H1 (cell line): ENCODE results near the gene SCCPDH. TPM values are rescaled to one million over a fixed set of nuclear protein-coding genes. Genes with fewer than 3 reads are reported as not detected.

Experiments
- CTCF ChIA-PET: fragments of 300-600 bp; sonication (Branson Sonifier 250); formaldehyde crosslinking; loops from one replicate; lab custom pipeline; 2021; ENCODE audit not compliant: partially characterized antibody; lab: Charles Lee
- POLR2A ChIA-PET: fragments of 300-600 bp; sonication (Branson Sonifier 250); formaldehyde crosslinking; loops from one replicate; lab custom pipeline; 2021; ENCODE audit warnings: inconsistent platforms; ENCODE audit not compliant: partially characterized antibody; lab: Charles Lee
- DNase-seq, 2 experiments: peaks; one replicate each; pipeline versions ENCODE4 v3.0.0 to v3.0.0-alpha.2; 2010 to 2022; ENCODE audit warnings: low spot score in 2 of 2, low read depth in 1 of 2, mixed read lengths in 1 of 2
- FAIRE-seq: peaks from 2 replicates; lab custom pipeline; 2011; peaks lifted over from hg19 to GRCh38; lab: Jason Lieb, UNC
- H2AFZ ChIP-seq: 2 replicates; pipeline ENCODE4 v1.8.1; 2012; ENCODE audit warnings: low read length, inconsistent platforms
- H2AK5ac ChIP-seq: 2 replicates; pipeline ENCODE4 v1.6.1; 2013; ENCODE audit warnings: low read depth, low read length
- H2BK120ac ChIP-seq: replicated peaks from 2 replicates; pipeline ENCODE3; 2013; ENCODE audit warnings: low read depth, low read length, inconsistent platforms
- H2BK12ac ChIP-seq: 2 replicates; pipeline ENCODE4 v1.6.1; 2013; ENCODE audit warnings: low read depth, low read length
- H2BK15ac ChIP-seq: 2 replicates; pipeline ENCODE4 v1.6.1; 2013; ENCODE audit warnings: low read length
- H2BK20ac ChIP-seq: 2 replicates; pipeline ENCODE4 v1.6.1; 2013; ENCODE audit warnings: low read length
- H2BK5ac ChIP-seq: 2 replicates; pipeline ENCODE4 v1.6.1; 2013; ENCODE audit warnings: low read depth, low read length
- H3K14ac ChIP-seq: 2 replicates; pipeline ENCODE4 v1.6.1; 2013; ENCODE audit warnings: inconsistent platforms; ENCODE audit not compliant: insufficient read length
- H3K18ac ChIP-seq: 2 replicates; pipeline ENCODE4 v1.6.1; 2013; ENCODE audit warnings: low read length; ENCODE audit errors: extremely low read depth
- H3K23ac ChIP-seq: 2 replicates; pipeline ENCODE4 v1.6.1; 2013; ENCODE audit warnings: inconsistent platforms; ENCODE audit not compliant: insufficient read length
- H3K23me2 ChIP-seq: 2 replicates; pipeline ENCODE4 v1.6.1; 2013; ENCODE audit warnings: low read depth, low read length
- H3K27ac ChIP-seq: 2 replicates; pipeline ENCODE4 v1.6.1; 2011; ENCODE audit warnings: low read depth, low read length, inconsistent platforms
- H3K27me3 ChIP-seq, 4 experiments: replicated peaks in 1 of 4; 1 replicate in 1 of 4; 2 replicates in 3 of 4; pipeline versions ENCODE4 v1.6.1 to v1.8.1; 2011 to 2013; ENCODE audit warnings: low read length in 3 of 4, mild to moderate bottlenecking in 3 of 4, inconsistent platforms in 2 of 4, mixed read lengths in 2 of 4, moderate library complexity in 1 of 4; ENCODE audit not compliant: control insufficient read depth in 3 of 4, insufficient read depth in 3 of 4; ENCODE audit errors: extremely low read depth in 1 of 4
- H3K36me3 ChIP-seq, 4 experiments: 2 replicates each; pipeline versions ENCODE4 v1.6.1 to v1.8.1; 2011 to 2013; ENCODE audit warnings: mild to moderate bottlenecking in 4 of 4, low read length in 3 of 4, moderate library complexity in 2 of 4, control low read depth in 1 of 4, inconsistent platforms in 1 of 4; ENCODE audit not compliant: insufficient read depth in 4 of 4, control insufficient read depth in 2 of 4
- H3K4ac ChIP-seq: replicated peaks from 2 replicates; pipeline ENCODE3; 2013; ENCODE audit warnings: low read length, low read depth, mixed read lengths, inconsistent platforms; ENCODE audit not compliant: insufficient read length
- H3K4me1 ChIP-seq, 4 experiments: replicated peaks in 1 of 4; 1 replicate in 1 of 4; 2 replicates in 3 of 4; pipeline versions ENCODE4 v1.6.1 to v1.8.1; 2011 to 2013; ENCODE audit warnings: low read length in 3 of 4, inconsistent platforms in 2 of 4, mixed read lengths in 1 of 4; ENCODE audit not compliant: insufficient read depth in 4 of 4, control insufficient read depth in 3 of 4
- H3K4me2 ChIP-seq, 2 experiments: 2 replicates each; pipeline versions ENCODE4 v1.6.1 to v1.8.1; 2011 to 2013; ENCODE audit warnings: low read depth in 2 of 2, low read length in 2 of 2, control low read depth in 1 of 2, inconsistent platforms in 1 of 2, mild to moderate bottlenecking in 1 of 2; ENCODE audit not compliant: insufficient read depth in 1 of 2
- H3K4me3 ChIP-seq, 4 experiments: fragments of 200-600, 300-600 bp in 1 of 4; sonication (generic), shearing (Covaris generic), sonication (Bioruptor Twin) in 1 of 4; 2 replicates each; pipeline versions ENCODE4 v1.5.1 to v1.8.1; 2011 to 2016; ENCODE audit warnings: low read length in 4 of 4, low read depth in 3 of 4, control low read depth in 2 of 4, inconsistent platforms in 2 of 4, mild to moderate bottlenecking in 2 of 4, mixed read lengths in 1 of 4, moderate library complexity in 1 of 4; ENCODE audit not compliant: insufficient read depth in 2 of 4; ENCODE audit errors: extremely low read depth in 1 of 4
- H3K56ac ChIP-seq: replicated peaks from 2 replicates; pipeline ENCODE3; 2013; ENCODE audit warnings: low read depth, mild to moderate bottlenecking, mixed read lengths, low read length, inconsistent platforms; ENCODE audit not compliant: insufficient read length
- H3K79me1 ChIP-seq: 2 replicates; pipeline ENCODE4 v1.6.1; 2013; ENCODE audit warnings: low read depth, low read length, control low read depth
- H3K79me2 ChIP-seq, 2 experiments: 2 replicates each; pipeline versions ENCODE4 v1.6.1 to v1.8.1; 2012 to 2013; ENCODE audit warnings: low read length in 2 of 2, mild to moderate bottlenecking in 2 of 2, inconsistent platforms in 1 of 2; ENCODE audit not compliant: insufficient read depth in 2 of 2, control insufficient read depth in 1 of 2
- H3K9ac ChIP-seq, 4 experiments: replicated peaks in 1 of 4; 1 replicate in 1 of 4; 2 replicates in 3 of 4; pipeline versions ENCODE4 v1.6.1 to v1.8.1; 2011 to 2013; ENCODE audit warnings: low read depth in 3 of 4, low read length in 3 of 4, control low read depth in 2 of 4, mild to moderate bottlenecking in 2 of 4, moderate library complexity in 2 of 4, inconsistent platforms in 1 of 4; ENCODE audit errors: extremely low read depth in 1 of 4
- H3K9me3 ChIP-seq, 2 experiments: 2 replicates each; pipeline versions ENCODE4 v1.6.1 to v1.8.1; 2012 to 2013; ENCODE audit warnings: mild to moderate bottlenecking in 2 of 2, moderate library complexity in 2 of 2, control low read depth in 1 of 2, inconsistent platforms in 1 of 2, low read depth in 1 of 2, low read length in 1 of 2, mixed read lengths in 1 of 2; ENCODE audit not compliant: insufficient read depth in 2 of 2
- H4K20me1 ChIP-seq, 2 experiments: replicated peaks in 1 of 2; 2 replicates each; pipeline versions ENCODE3 to v1.8.1; 2011 to 2013; ENCODE audit warnings: inconsistent platforms in 2 of 2, low read length in 2 of 2, mild to moderate bottlenecking in 1 of 2; ENCODE audit not compliant: insufficient read depth in 2 of 2, control insufficient read depth in 1 of 2
- H4K5ac ChIP-seq: 2 replicates; pipeline ENCODE4 v1.6.1; 2013; ENCODE audit warnings: low read length, low read depth, mixed read lengths, inconsistent platforms; ENCODE audit not compliant: insufficient read length
- H4K8ac ChIP-seq: 2 replicates; pipeline ENCODE4 v1.8.0; 2013; ENCODE audit warnings: mild to moderate bottlenecking, moderate library complexity, low read length, inconsistent platforms; ENCODE audit not compliant: insufficient read depth; ENCODE audit errors: extremely low read depth
- H4K91ac ChIP-seq: replicated peaks from 2 replicates; pipeline ENCODE3; 2013; ENCODE audit warnings: low read length, mixed read lengths, inconsistent platforms; ENCODE audit not compliant: insufficient read length
- CHD2 ChIP-seq: IDR thresholded peaks from 2 replicates; pipeline ENCODE4 v1.6.1; 2012; ENCODE audit warnings: low read length, improper control_type of control experiment
- HDAC2 ChIP-seq, 2 experiments: fragments of 300-600 bp in 1 of 2; sonication (generic) in 1 of 2; IDR thresholded peaks; 2 replicates each; pipeline ENCODE4 v1.6.1; 2011 to 2012; ENCODE audit warnings: low read depth in 2 of 2, low read length in 2 of 2, mild to moderate bottlenecking in 2 of 2, moderate library complexity in 2 of 2, borderline replicate concordance in 1 of 2, inconsistent platforms in 1 of 2
- JUN ChIP-seq: IDR thresholded peaks from 2 replicates; pipeline ENCODE4 v1.6.1; 2011; ENCODE audit warnings: low read depth, mild to moderate bottlenecking, improper control_type of control experiment, low read length
- POLR2AphosphoS5 ChIP-seq: IDR thresholded peaks from 2 replicates; pipeline ENCODE4 v1.6.1; 2011; ENCODE audit warnings: low read depth, low read length
- POU5F1 ChIP-seq: IDR thresholded peaks from 2 replicates; pipeline ENCODE4 v1.6.1; 2011; ENCODE audit warnings: low read depth, mild to moderate bottlenecking, low read length, moderate library complexity
- TAF7 ChIP-seq: optimal IDR thresholded peaks from 2 replicates; pipeline ENCODE3; 2011; ENCODE audit warnings: low read depth, mild to moderate bottlenecking, inconsistent platforms, low read length, moderate library complexity, borderline replicate concordance
- YY1 ChIP-seq: IDR thresholded peaks from 2 replicates; pipeline ENCODE4 v1.6.1; 2011; ENCODE audit warnings: low read depth, mild to moderate bottlenecking, low read length
- WGBS, 2 experiments: shearing (Covaris generic) in 1 of 2; methylation state at CpG; one replicate each; pipeline versions ENCODE4 v1.1.6 to v1.1.7; 2013 to 2015; ENCODE audit warnings: low lambda C conversion rate in 2 of 2, mixed read lengths in 2 of 2, inconsistent platforms in 1 of 2, low coverage in 1 of 2, missing lambda C conversion rate in 1 of 2; ENCODE audit not compliant: insufficient replicate concordance in 2 of 2, insufficient coverage in 1 of 2, insufficient read length in 1 of 2; ENCODE audit errors: extremely low coverage in 1 of 2, missing lambda C conversion rate in 1 of 2; 5-methylcytosine and 5-hydroxymethylcytosine counted together
- polyA plus RNA-seq, 7 experiments: library from polyadenylated mRNA; depleted of rRNA in 3 of 7; stranded (reverse) in 5 of 7; unstranded in 2 of 7; fragments of >200 nt in 5 of 7; fragments of 200-250 nt in 2 of 7; gene quantifications; 1 replicate in 5 of 7; 2 replicates in 1 of 7; 4 replicates in 1 of 7; pipeline versions ENCODE4 v1.2.1 to v1.2.3, GENCODE V29; 2011 to 2013; ENCODE audit warnings: missing spikeins in 2 of 7, mixed read lengths in 2 of 7
- total RNA-seq: library from RNA; stranded (reverse); fragmentation: NEBNext Ultra II Directional; extraction: Animal tissue kit (Norgen Biotek cat#: 25700); gene quantifications from 2 replicates; pipeline ENCODE4 v1.2.1, GENCODE V29; 2021
- TF ChIP-seq, protein P1 (sequence below): IDR thresholded peaks from 2 replicates; pipeline ENCODE4 v1.6.1; 2012; ENCODE audit warnings: inconsistent platforms

The SCCPDH gene
- total and polyA plus RNA-seq, 2 of the 8 experiments (the other 6 are each of a cell fraction or from before 2014, with no cell fraction given): 9.5 to 17.0 TPM

DNA sequence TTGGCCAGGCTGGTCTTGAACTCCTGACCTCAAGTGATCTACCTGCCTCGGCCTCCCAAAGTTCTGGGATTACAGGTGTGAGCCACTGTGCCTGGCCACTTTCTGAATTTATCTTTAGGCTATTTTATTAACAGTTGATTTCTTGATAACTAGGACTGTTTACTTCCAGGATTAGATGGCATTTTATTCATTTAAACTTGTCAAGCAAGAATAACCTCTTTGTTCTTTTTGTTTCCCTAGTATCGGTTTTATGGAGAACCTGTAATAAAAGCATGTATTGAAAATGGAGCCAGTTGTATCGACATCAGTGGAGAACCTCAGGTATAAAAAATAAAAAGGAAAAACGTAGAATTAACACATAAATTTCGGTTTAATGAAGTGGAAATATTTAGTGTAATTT is 11.5 kb downstream of the SCCPDH start:
- Histone ChIP-seq H4K8ac (no peak overlapping the region), H3K79me2 (no peaks in the 10 kb centered on the region), H3K4me2 (no peak overlapping the region), H2BK15ac (no peak overlapping the region), H3K4me3 (no peak overlapping the region), H2BK5ac (no peak overlapping the region), H2AK5ac (no peak overlapping the region), H4K5ac (no peak overlapping the region), H3K36me3 (peaks cover 0 to 23% (median 6%) of the 10 kb centered on the region in 4 experiments; a peak in 4 of 8 replicates), H4K20me1 (peaks cover 0 to 3% of the 10 kb centered on the region in 2 experiments), H2BK12ac (no peak overlapping the region), H3K56ac (no peak overlapping the region), H3K18ac (no peak overlapping the region), H2BK20ac (no peak overlapping the region), H2AFZ (no peak overlapping the region), H3K14ac (no peak overlapping the region), H3K4ac (no peak overlapping the region), H3K23ac (no peak overlapping the region), H4K91ac (no peak overlapping the region), H3K4me1 (no peaks in the 10 kb centered on the region), H3K27ac (no peak overlapping the region), H2BK120ac (no peak overlapping the region), H3K9me3 (no peaks in the 10 kb centered on the region), H3K79me1 (no peaks in the 10 kb centered on the region), H3K9ac (no peak overlapping the region), H3K27me3 (no peaks in the 10 kb centered on the region), H3K23me2 (peaks cover 3% of the 10 kb centered on the region; the same call in 1 of the 2 replicates)
- no peak for DNase-seq
- TF ChIP-seq, protein P1, sequence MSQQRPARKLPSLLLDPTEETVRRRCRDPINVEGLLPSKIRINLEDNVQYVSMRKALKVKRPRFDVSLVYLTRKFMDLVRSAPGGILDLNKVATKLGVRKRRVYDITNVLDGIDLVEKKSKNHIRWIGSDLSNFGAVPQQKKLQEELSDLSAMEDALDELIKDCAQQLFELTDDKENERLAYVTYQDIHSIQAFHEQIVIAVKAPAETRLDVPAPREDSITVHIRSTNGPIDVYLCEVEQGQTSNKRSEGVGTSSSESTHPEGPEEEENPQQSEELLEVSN: no peak
- TF ChIP-seq POLR2AphosphoS5 (no peak), HDAC2 (IDR thresholded peaks at IDR 0.05; ENCODE audit: borderline replicate concordance in 1 of 2, low read depth in 2 of 2, low read length in 2 of 2) (no peak), CHD2 (no peak), YY1 (no peak), JUN (no peak), TAF7 (no peak), POU5F1 (no peak)
- 89 to 100% methylated on average over 2 to 5 of the region's 5 CpGs for WGBS, 2 experiments
- ChIA-PET CTCF (no interaction called here), POLR2A (interaction anchor here (1.4 kb wide), 1 partner anchor 12 kb away, joined by 3 read pairs; no protein-coding TSS in a partner anchor)
- FAIRE-seq: no peak
